HepG2 (cell line): ENCODE measurements around the gene OR10X1.

ENCODE experiments used
- HINFP ChIP-seq: sonication (generic); formaldehyde crosslinking; IDR thresholded peaks from 2 replicates; pipeline ENCODE4 v1.4.0; 2020; ENCODE audit warnings: low read depth, mild to moderate bottlenecking, missing genetic modification reagents
- HNRNPK ChIP-seq: fragments of 200-400 bp; formaldehyde crosslinking; IDR thresholded peaks from 2 replicates; pipeline ENCODE4 v1.6.1; 2018; ENCODE audit warnings: low read length, low read depth, moderate library complexity, mild to moderate bottlenecking; ENCODE audit not compliant: poor library complexity, severe bottlenecking
- ZBTB33 ChIP-seq: sonication (generic); formaldehyde crosslinking; IDR thresholded peaks from 2 replicates; pipeline ENCODE4 v1.4.0; 2020; ENCODE audit warnings: missing genetic modification reagents

GRCh38 chr1:158572226-158572625 is 7.5 kb downstream of the OR10X1 start:
- TF ChIP-seq ZBTB33 (no peak), HNRNPK (no peak), HINFP (no peak)
